Loucy (cell line): ENCODE data around the gene JAZF1.

Experiments used
- H2AFZ ChIP-seq: fragments of 200-600 bp; sonication (generic); 2 replicates; pipeline ENCODE4 v1.6.0; 2016; ENCODE audit warnings: antibody characterized with exemption, mild to moderate bottlenecking, low read length, moderate library complexity
- H3F3A ChIP-seq: fragments of 200-600 bp; 2 replicates; pipeline ENCODE4 v1.6.0; 2016; ENCODE audit warnings: antibody characterized with exemption, low read depth, mild to moderate bottlenecking
- H3K27me3 ChIP-seq: fragments of 200-600 bp; sonication (generic); 2 replicates; pipeline ENCODE4 v1.6.1; 2014; ENCODE audit warnings: low read length, mild to moderate bottlenecking; ENCODE audit not compliant: insufficient read depth, poor library complexity, severe bottlenecking
- H3K36me3 ChIP-seq: fragments of 200-600 bp; sonication (generic); 2 replicates; pipeline ENCODE4 v1.6.1; 2016; ENCODE audit warnings: low read length; ENCODE audit not compliant: insufficient read depth
- H3K4me1 ChIP-seq: fragments of 200-600 bp; sonication (generic); 2 replicates; pipeline ENCODE4 v1.5.1; 2014; ENCODE audit warnings: low read length, mild to moderate bottlenecking; ENCODE audit not compliant: insufficient read depth, poor library complexity, severe bottlenecking
- H3K4me2 ChIP-seq: fragments of 200-600 bp; sonication (generic); 2 replicates; pipeline ENCODE4 v1.6.0; 2014; ENCODE audit warnings: antibody characterized with exemption, low read length, low read depth, mild to moderate bottlenecking; ENCODE audit not compliant: poor library complexity, severe bottlenecking
- H3K4me3 ChIP-seq: fragments of 200-600 bp; sonication (generic); 2 replicates; pipeline ENCODE4 v1.5.1; 2014; ENCODE audit warnings: low read length, mild to moderate bottlenecking, mixed read lengths; ENCODE audit not compliant: poor library complexity, severe bottlenecking
- H3K79me2 ChIP-seq: fragments of 200-600 bp; sonication (generic); 2 replicates; pipeline ENCODE4 v1.6.1; 2014; ENCODE audit warnings: low read length; ENCODE audit not compliant: insufficient read depth
- H3K9ac ChIP-seq: fragments of 200-600 bp; sonication (generic); 2 replicates; pipeline ENCODE4 v1.6.0; 2014; ENCODE audit warnings: mild to moderate bottlenecking, low read depth, low read length, moderate library complexity; ENCODE audit not compliant: poor library complexity, severe bottlenecking
- H3K9me2 ChIP-seq: fragments of 200-600 bp; sonication (generic); replicated peaks from 2 replicates; pipeline ENCODE4 v1.6.1; 2016; ENCODE audit warnings: low read depth, low read length, mixed read lengths
- H3K9me3 ChIP-seq: fragments of 200-600 bp; sonication (generic); 2 replicates; pipeline ENCODE4 v1.6.1; 2014; ENCODE audit warnings: mild to moderate bottlenecking, antibody characterized with exemption, low read length, low read depth; ENCODE audit not compliant: insufficient read depth
- H4K20me1 ChIP-seq: fragments of 200-600 bp; sonication (generic); 2 replicates; pipeline ENCODE4 v1.6.0; 2014; ENCODE audit warnings: antibody characterized with exemption, low read length, mild to moderate bottlenecking; ENCODE audit not compliant: insufficient read depth, poor library complexity, severe bottlenecking
- CTCF ChIP-seq: fragments of 200-600 bp; sonication (generic); conservative IDR thresholded peaks from 2 replicates; pipeline ENCODE4 v1.5.1; 2014; ENCODE audit warnings: mild to moderate bottlenecking, antibody characterized with exemption, low read length
- EZH2phosphoT487 ChIP-seq: fragments of 200-600 bp; IDR thresholded peaks from 2 replicates; pipeline ENCODE4 v1.6.1; 2018; ENCODE audit warnings: antibody characterized with exemption, mild to moderate bottlenecking, moderate library complexity, borderline replicate concordance

Gene JAZF1

GRCh38 chr7:28041508-28042314, 138.9 kb downstream of the JAZF1 start:
- no peak overlapping the region for H3K4me3 ChIP-seq
- H3K9me2 ChIP-seq: no peaks in the 10 kb centered on the region
- no peaks in the 10 kb centered on the region for H4K20me1 ChIP-seq
- H3K9me3 ChIP-seq: no peaks in the 10 kb centered on the region
- no peak overlapping the region for H3K4me2 ChIP-seq
- no peaks in the 10 kb centered on the region for H3K27me3 ChIP-seq
- H3K4me1 ChIP-seq: peaks cover 25% of the 10 kb centered on the region
- no peaks in the 10 kb centered on the region for H3K79me2 ChIP-seq
- TF ChIP-seq EZH2phosphoT487: no peak
- TF ChIP-seq CTCF: no peak
- H3K36me3 ChIP-seq: no peaks in the 10 kb centered on the region
- no peak overlapping the region for H3K9ac ChIP-seq
- H2AFZ ChIP-seq: no peak overlapping the region
- H3F3A ChIP-seq: no peaks in the 10 kb centered on the region

DNA sequence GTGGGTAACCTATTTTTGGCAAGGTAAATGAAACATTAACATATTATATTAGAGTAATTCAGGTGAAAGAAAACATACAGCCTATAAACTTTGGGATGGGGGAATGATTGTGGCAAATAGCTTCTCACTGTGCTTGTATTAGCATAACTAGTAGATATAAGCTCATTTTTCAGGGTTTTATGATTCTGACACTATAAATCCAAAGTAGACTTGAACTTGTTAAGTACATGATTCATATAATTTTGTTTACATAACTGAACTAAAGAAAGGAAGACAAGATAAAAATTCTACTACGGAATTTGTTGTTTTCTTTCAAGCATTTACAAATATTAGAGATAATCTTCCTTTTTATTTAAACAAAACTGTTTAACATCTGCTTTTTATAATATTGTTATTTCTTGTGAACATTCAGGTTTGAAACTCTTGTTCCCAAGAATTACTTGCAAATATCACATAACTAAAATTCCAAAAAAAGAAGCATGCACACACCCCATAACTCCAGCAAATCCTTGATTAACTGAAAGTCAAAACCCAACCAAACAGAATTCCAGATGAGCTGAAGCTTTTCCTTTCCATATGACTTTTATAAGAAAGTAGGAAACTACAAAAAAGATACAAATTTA, 142.3 kb downstream of the JAZF1 start:
- H3F3A ChIP-seq: no peaks in the 10 kb centered on the region
- peaks cover 16% of the 10 kb centered on the region for H3K4me1 ChIP-seq
- no peaks in the 10 kb centered on the region for H3K9me3 ChIP-seq
- TF ChIP-seq CTCF (no peak), EZH2phosphoT487 (no peak)
- H3K27me3 ChIP-seq: no peaks in the 10 kb centered on the region
- H3K36me3 ChIP-seq: no peaks in the 10 kb centered on the region
- H3K79me2 ChIP-seq: no peaks in the 10 kb centered on the region
- H3K9ac ChIP-seq: no peak overlapping the region
- H3K9me2 ChIP-seq: no peaks in the 10 kb centered on the region
- H2AFZ ChIP-seq: no peak overlapping the region
- no peaks in the 10 kb centered on the region for H4K20me1 ChIP-seq
- H3K4me2 ChIP-seq: no peak overlapping the region
- no peak overlapping the region for H3K4me3 ChIP-seq

GRCh38 chr7:28037220-28038010, 143.2 kb downstream of the JAZF1 start:
- no peaks in the 10 kb centered on the region for H3K27me3 ChIP-seq
- no peaks in the 10 kb centered on the region for H3K9me3 ChIP-seq
- no peak overlapping the region for H2AFZ ChIP-seq
- H3F3A ChIP-seq: no peaks in the 10 kb centered on the region
- no peaks in the 10 kb centered on the region for H4K20me1 ChIP-seq
- no peak for TF ChIP-seq EZH2phosphoT487
- TF ChIP-seq CTCF: no peak
- no peaks in the 10 kb centered on the region for H3K79me2 ChIP-seq
- no peaks in the 10 kb centered on the region for H3K9me2 ChIP-seq
- H3K36me3 ChIP-seq: no peaks in the 10 kb centered on the region
- H3K4me1 ChIP-seq: peaks cover 16% of the 10 kb centered on the region
- H3K4me3 ChIP-seq: no peak overlapping the region
- H3K9ac ChIP-seq: no peak overlapping the region
- peak overlapping the region; percentile 11 for H3K4me2 ChIP-seq
